Activated CD8-positive, alpha-beta memory T cell treated with anti-CD3 and anti-CD28 coated beads, Interleukin-2, amount 10 ng/mL, durations not matched to agents 7 days and 5 days (primary cell): ENCODE measurements around the gene F13B. TPM values are rescaled to one million over a fixed set of nuclear protein-coding genes. Genes with fewer than 3 reads are reported as not detected.
"Not testable (repeated sequence)": the region's sequence is repeated elsewhere in the genome, so short reads cannot be mapped to it uniquely, and the experiment has no call there.

Experiments used
- ATAC-seq: fragments of 150-1000 bp; cut with Tn5 transposase; one replicate; pipeline ENCODE4 v1.10.0; 2021; ENCODE audit warnings: moderate library complexity
- CTCF ChIA-PET: fragments of 350-600 bp; sonication (Branson Sonifier 250); formaldehyde crosslinking; loops from one replicate; lab custom pipeline; 2021; ENCODE audit warnings: antibody characterized with exemption; lab: Charles Lee
- DNase-seq: peaks from one replicate; pipeline ENCODE4 v3.0.0-alpha.2; 2020
- H3K27ac Mint-ChIP-seq: one replicate; pipeline ENCODE4 v1.8.0; 2021; ENCODE audit warnings: mild to moderate bottlenecking, mixed read lengths
- H3K27me3 Mint-ChIP-seq: one replicate; pipeline ENCODE4 v1.8.0; 2021; ENCODE audit warnings: mixed read lengths
- H3K36me3 Mint-ChIP-seq: one replicate; pipeline ENCODE4 v1.8.0; 2021; ENCODE audit warnings: mild to moderate bottlenecking, mixed read lengths
- H3K4me1 Mint-ChIP-seq: one replicate; pipeline ENCODE4 v1.8.0; 2021; ENCODE audit warnings: mixed read lengths
- H3K4me3 Mint-ChIP-seq: one replicate; pipeline ENCODE4 v1.8.0; 2021; ENCODE audit warnings: mild to moderate bottlenecking, moderate library complexity, mixed read lengths
- H3K9me3 Mint-ChIP-seq: one replicate; pipeline ENCODE4 v1.8.0; 2022; ENCODE audit warnings: low read depth, mixed read lengths
- total RNA-seq, 2 experiments: library from RNA; stranded (reverse); gene quantifications; one replicate each; pipeline ENCODE4 v1.2.3, GENCODE V29; 2021

The F13B gene
- total RNA-seq, 2 experiments from 2014 or later, result not detected

DNA sequence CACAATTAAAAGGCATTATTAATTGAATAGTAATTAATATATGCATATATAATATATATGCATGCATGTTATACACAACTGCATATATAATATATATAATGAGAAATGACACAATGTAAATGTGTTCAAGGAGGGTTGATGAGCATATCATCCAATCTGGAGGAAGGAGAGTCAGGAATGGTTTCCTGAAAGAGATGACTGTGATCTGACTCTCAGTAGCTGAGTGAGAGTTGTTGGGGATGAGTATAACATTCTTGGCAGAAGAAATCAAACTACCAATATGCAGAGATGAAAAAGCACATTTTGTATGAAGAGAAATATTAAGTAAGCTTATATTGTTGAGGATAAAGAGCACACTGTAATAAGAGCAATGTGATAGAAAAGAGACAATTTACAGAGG lies 37.3 kb downstream of the F13B start:
- Mint-ChIP-seq H3K36me3 (no peaks in the 10 kb centered on the region), H3K9me3 (no peaks in the 10 kb centered on the region), H3K27me3 (no peaks in the 10 kb centered on the region), H3K27ac (no peak overlapping the region), H3K4me1 (no peaks in the 10 kb centered on the region), H3K4me3 (no peak overlapping the region)
- DNase-seq, result no peak
- no peak for ATAC-seq
- CTCF ChIA-PET, result no interaction called here

DNA sequence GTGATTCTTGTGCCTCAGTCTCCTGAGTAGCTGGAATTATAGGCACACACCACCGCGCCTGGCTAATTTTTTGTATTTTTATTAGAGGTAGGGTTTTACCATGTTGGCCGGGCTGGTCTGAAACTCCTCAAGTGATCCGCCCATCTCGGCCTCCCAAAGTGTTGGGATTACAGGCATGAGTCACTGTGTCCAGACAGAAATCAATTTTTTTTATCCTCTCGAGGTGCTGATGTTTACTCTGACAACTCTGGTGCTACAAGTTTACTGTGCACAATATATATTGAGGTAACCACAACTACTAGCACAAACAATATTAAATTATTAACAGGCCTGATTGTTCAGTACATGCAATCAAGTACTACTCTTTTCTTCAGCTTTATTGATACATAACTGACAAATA lies 39.7 kb downstream of the F13B start:
- CTCF ChIA-PET, result no interaction called here
- DNase-seq (no peak), ATAC-seq (no peak)
- Mint-ChIP-seq H3K36me3 (no peaks in the 10 kb centered on the region), H3K9me3 (no peaks in the 10 kb centered on the region), H3K27me3 (no peaks in the 10 kb centered on the region), H3K4me1 (no peaks in the 10 kb centered on the region), H3K27ac (no peak overlapping the region), H3K4me3 (no peak overlapping the region)

DNA sequence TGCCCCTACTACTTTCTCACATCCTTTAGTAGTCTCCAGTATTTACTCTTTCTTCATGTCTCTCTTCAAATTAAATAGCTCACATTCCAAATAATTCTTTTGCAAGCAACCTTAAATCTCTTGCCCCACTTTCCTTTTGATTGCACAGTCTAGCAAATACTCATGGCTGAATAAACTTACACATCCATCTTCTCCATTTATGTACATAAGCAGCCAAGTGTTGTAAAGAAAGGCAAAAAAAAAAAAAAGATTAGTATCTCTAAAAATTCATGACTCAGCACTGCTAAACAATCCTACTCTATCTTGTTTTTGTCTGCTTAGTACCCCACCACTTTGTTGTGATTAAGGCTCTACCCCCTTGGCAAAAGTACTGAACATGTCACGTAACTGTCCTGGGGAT lies 42.6 kb downstream of the F13B start:
- CTCF ChIA-PET, result no interaction called here
- no peak for DNase-seq

DNA sequence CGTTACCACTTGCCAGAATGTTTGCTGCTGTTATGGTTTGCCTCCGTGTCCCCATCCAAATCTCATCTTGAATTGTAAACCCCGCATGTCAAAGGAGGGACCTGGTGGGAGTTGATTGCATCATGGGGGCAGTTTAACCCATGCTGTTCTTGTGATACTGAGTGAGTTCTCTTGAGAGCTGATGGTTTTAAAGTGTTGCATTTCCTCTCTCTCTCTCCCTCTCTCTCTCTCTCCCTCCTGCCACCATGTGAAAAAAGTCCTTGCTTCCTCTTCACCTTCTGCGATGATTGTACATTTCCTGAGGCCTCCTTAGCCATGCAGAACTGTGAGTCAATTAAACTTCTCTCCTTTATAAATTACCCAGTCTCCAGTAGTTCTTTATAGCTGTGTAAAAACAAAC lies 45.3 kb downstream of the F13B start:
- Mint-ChIP-seq H3K4me3 (no peak overlapping the region), H3K36me3 (no peaks in the 10 kb centered on the region), H3K27ac (no peak overlapping the region), H3K9me3 (no peaks in the 10 kb centered on the region), H3K4me1 (no peaks in the 10 kb centered on the region), H3K27me3 (no peaks in the 10 kb centered on the region)
- ATAC-seq (no peak), DNase-seq (no peak)
- CTCF ChIA-PET, result no interaction called here

More for the DNA sequence above, 42.6 kb downstream of the F13B start:
- no peaks in the 10 kb centered on the region for H3K27me3 Mint-ChIP-seq
- H3K9me3 Mint-ChIP-seq, result no peaks in the 10 kb centered on the region
- H3K27ac Mint-ChIP-seq, result no peak overlapping the region
- ATAC-seq, result no peak
- H3K4me1 Mint-ChIP-seq, result no peaks in the 10 kb centered on the region
- no peak overlapping the region for H3K4me3 Mint-ChIP-seq
- H3K36me3 Mint-ChIP-seq, result no peaks in the 10 kb centered on the region

DNA sequence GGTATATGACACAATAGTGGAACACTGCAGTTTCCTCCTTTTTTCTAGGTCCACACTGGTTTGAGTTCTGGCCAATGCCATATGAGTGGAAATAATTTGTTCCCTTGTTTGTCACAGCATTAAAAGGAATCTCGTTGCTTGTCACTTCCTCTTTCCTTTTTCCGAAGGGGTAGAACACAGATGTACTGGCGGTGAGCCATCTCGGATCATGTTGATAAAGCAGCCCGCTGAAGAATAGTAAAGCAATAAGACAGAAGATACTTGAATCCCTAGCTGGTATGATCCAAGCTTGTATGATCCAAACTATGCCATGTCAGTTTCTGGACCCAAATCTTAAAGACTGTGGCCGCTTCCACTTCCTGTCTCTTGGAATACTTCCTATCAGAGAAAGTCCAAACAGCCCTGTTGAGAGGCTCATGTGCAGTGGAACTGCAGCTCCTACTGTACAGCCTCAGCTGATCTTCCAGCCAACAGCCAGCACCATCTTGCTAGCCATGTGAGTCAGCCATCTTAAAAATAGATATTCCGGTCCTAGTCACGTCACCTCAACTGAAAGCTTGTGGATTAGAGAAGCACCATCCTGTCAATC lies 49.4 kb downstream of the F13B start:
- Mint-ChIP-seq H3K27me3 (no peaks in the 10 kb centered on the region), H3K4me1 (no peaks in the 10 kb centered on the region), H3K27ac (no peak overlapping the region), H3K36me3 (no peaks in the 10 kb centered on the region), H3K4me3 (no peak overlapping the region), H3K9me3 (no peaks in the 10 kb centered on the region)
- DNase-seq (no peak), ATAC-seq (no peak)
- CTCF ChIA-PET, result no interaction called here

DNA sequence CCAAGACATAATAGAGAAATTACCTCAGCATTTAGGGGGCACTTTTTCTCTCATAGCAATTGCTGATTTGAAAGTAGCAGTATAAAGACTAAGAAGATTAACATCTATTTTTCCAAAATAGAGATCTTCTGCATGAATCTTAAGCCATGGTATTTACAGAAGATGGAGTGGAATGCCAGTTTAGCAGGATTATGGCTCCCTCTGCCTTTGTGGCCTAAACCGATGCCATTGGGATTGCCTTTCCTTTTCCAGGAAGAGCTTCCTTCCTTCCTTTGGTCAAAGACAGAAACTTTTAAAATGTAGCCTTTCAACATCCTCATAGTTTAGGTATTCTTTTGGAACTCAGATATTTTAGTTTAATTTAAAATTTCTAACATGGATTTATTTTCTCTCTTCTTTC lies 50.3 kb downstream of the F13B start:
- peaks cover under 1% of the 10 kb centered on the region for H3K9me3 Mint-ChIP-seq
- H3K27me3 Mint-ChIP-seq, result no peaks in the 10 kb centered on the region
- ATAC-seq, result no peak
- H3K36me3 Mint-ChIP-seq, result no peaks in the 10 kb centered on the region
- DNase-seq, result no peak
- H3K27ac Mint-ChIP-seq, result no peak overlapping the region
- H3K4me1 Mint-ChIP-seq, result no peaks in the 10 kb centered on the region
- CTCF ChIA-PET, result no interaction called here
- no peak overlapping the region for H3K4me3 Mint-ChIP-seq

DNA sequence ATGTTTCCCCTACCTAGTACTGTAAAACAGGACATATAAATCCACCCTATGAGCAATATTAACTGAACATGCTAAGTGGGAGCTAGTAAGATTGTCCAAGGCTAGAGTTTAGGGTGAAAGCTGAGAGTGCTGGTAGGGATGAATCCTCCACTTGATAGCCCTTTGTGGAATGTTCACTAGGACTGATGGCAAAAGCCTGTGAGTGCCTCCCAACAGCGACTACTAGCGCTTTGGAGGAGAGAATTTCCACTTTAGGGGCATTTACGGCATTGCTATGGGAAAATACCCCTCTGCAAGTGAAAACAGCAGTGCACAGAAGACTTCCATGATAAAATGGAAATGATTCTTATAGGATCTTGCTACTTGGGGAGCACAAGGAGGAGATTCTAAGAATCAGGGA lies 53.8 kb downstream of the F13B start:
- CTCF ChIA-PET, result no interaction called here
- no peak for DNase-seq
- peaks cover 2% of the 10 kb centered on the region for H3K9me3 Mint-ChIP-seq
- no peak overlapping the region for H3K4me3 Mint-ChIP-seq
- H3K36me3 Mint-ChIP-seq, result no peaks in the 10 kb centered on the region
- ATAC-seq, result no peak
- no peak overlapping the region for H3K27ac Mint-ChIP-seq
- H3K27me3 Mint-ChIP-seq, result no peaks in the 10 kb centered on the region
- no peaks in the 10 kb centered on the region for H3K4me1 Mint-ChIP-seq

DNA sequence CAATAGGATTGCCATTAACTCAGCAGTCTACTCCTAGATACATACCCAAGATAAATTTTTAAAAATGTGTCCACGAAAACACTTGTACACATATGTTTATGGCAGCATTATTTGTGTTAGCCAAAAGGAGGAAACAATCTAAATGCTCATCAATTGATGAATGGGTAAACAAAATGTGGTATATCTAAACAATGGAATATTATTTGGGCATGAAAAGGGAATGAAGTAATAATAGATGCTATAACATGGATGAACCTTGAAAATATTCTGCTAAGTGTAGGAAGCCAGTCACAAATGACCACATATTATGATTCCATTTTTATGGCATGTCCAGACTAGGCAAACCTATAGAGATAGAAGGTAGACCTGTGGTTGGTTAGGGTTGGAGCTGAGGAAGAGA lies 55.4 kb downstream of the F13B start:
- Mint-ChIP-seq H3K4me3 (no peak overlapping the region), H3K4me1 (no peaks in the 10 kb centered on the region), H3K9me3 (peaks cover 2% of the 10 kb centered on the region), H3K27ac (no peak overlapping the region), H3K36me3 (no peaks in the 10 kb centered on the region), H3K27me3 (no peaks in the 10 kb centered on the region)
- DNase-seq (no peak), ATAC-seq (no peak)
- CTCF ChIA-PET, result no interaction called here

DNA sequence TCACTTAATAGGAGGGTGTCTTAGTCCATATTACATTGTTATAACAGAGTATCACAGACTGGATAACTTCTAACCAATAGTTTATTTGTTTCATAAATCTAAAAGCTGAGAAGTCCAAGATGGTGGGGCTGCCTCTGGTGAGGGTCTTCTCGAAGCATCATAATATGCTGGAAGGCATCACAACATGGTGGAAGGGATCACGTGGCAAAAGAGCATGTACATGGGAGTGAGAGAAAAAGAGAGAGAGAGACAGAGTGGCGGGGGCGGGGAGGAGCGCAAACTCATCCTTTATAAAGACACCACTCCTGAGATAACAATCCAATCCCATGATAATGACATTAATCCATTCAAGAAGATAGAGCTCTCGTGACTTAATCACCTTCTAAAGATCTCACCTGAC lies 58.2 kb downstream of the F13B start:
- DNase-seq, result no peak
- H3K9me3 Mint-ChIP-seq, result peaks cover 2% of the 10 kb centered on the region
- no peaks in the 10 kb centered on the region for H3K27me3 Mint-ChIP-seq
- H3K27ac Mint-ChIP-seq, result no peak overlapping the region
- H3K36me3 Mint-ChIP-seq, result no peaks in the 10 kb centered on the region
- no peak overlapping the region for H3K4me3 Mint-ChIP-seq
- no peaks in the 10 kb centered on the region for H3K4me1 Mint-ChIP-seq
- CTCF ChIA-PET, result no interaction called here
- ATAC-seq, result no peak

DNA sequence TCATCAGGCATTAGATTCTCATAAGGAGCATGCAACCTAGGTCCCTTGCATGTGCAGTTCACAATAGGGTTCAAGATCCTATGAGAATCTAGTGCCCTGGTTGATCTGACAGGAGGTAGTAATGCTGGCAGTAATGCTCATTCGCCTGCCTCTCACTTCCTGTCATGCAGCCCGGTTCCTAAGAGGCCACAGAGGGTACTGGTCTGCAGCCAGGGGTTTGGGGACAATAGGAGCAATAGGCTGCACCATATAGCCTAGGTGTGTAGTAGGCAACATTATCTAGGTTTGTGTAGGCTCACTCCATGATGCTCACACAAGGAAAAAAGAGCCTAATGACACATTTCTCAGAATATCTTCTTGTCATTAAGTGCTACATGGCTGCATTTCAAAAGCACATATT lies 63.9 kb downstream of the F13B start:
- CTCF ChIA-PET, result no interaction called here
- H3K4me3 Mint-ChIP-seq, result no peak overlapping the region
- H3K9me3 Mint-ChIP-seq, result no peaks in the 10 kb centered on the region
- no peaks in the 10 kb centered on the region for H3K36me3 Mint-ChIP-seq
- no peaks in the 10 kb centered on the region for H3K4me1 Mint-ChIP-seq
- no peaks in the 10 kb centered on the region for H3K27me3 Mint-ChIP-seq
- no peak for ATAC-seq
- no peak overlapping the region for H3K27ac Mint-ChIP-seq
- DNase-seq, result no peak

DNA sequence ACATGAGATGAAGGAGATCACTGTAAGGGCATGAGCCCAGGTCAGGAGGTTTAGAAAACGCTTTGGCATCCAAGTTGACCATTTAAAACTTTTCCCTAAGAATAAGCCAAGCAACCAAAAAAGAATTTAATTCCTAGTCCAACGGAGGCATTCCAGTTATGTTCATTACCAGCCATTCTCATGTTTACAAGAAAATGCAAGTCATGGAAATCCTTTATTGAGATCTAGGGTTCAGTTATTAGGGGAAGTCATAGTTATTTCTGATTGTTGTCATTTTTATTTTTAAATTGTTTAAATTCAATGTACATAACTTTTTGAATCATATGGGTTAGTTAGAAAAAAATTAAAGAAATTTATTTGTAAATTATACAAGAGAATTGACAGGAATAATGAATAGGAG lies 65.2 kb downstream of the F13B start:
- no peaks in the 10 kb centered on the region for H3K4me1 Mint-ChIP-seq
- ATAC-seq, result no peak
- no peaks in the 10 kb centered on the region for H3K9me3 Mint-ChIP-seq
- CTCF ChIA-PET, result no interaction called here
- no peak for DNase-seq
- H3K27me3 Mint-ChIP-seq, result no peaks in the 10 kb centered on the region
- H3K36me3 Mint-ChIP-seq, result no peaks in the 10 kb centered on the region
- H3K27ac Mint-ChIP-seq, result no peak overlapping the region
- no peak overlapping the region for H3K4me3 Mint-ChIP-seq

DNA sequence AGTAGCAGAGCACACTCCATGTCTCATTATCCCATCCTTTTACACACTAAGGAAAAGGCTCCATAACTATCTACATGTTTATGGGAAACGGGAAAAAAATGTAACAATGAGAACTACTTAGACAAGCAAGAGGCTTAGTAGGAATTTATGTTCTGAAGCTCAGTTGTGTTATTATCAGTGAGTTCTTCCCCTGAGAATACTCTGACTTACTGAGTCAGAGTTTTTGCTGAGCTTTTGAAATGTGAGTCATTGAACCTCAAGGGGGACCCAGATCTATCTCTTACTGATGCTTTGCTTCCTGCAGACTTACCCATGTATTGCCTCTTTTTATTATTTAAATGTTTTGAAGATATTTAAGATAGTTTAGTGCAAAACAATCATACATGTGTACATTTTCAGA lies 69.6 kb downstream of the F13B start:
- H3K4me1 Mint-ChIP-seq, result no peaks in the 10 kb centered on the region
- no peak overlapping the region for H3K27ac Mint-ChIP-seq
- ATAC-seq (no peak), DNase-seq (no peak)
- no peaks in the 10 kb centered on the region for H3K36me3 Mint-ChIP-seq
- no peaks in the 10 kb centered on the region for H3K9me3 Mint-ChIP-seq
- H3K27me3 Mint-ChIP-seq, result no peaks in the 10 kb centered on the region
- CTCF ChIA-PET, result no interaction called here
- H3K4me3 Mint-ChIP-seq, result no peak overlapping the region

DNA sequence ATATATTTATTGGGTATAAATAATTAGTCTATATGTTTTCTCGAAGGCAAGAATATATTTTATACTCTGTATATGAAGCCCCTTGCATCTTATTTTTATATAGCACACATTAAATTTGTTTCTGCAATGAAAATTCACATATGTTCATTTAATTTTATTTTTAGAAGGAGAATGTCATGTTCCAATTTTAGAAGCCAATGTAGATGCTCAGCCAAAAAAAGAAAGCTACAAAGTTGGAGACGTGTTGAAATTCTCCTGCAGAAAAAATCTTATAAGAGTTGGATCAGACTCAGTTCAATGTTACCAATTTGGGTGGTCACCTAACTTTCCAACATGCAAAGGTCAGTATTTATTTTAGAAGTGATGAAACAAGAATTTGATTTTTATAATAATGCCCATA lies 73.1 kb downstream of the F13B start:
- ATAC-seq (no peak), DNase-seq (no peak)
- no peaks in the 10 kb centered on the region for H3K27me3 Mint-ChIP-seq
- no peak overlapping the region for H3K4me3 Mint-ChIP-seq
- no peak overlapping the region for H3K27ac Mint-ChIP-seq
- H3K36me3 Mint-ChIP-seq, result no peaks in the 10 kb centered on the region
- H3K4me1 Mint-ChIP-seq, result no peaks in the 10 kb centered on the region
- no peaks in the 10 kb centered on the region for H3K9me3 Mint-ChIP-seq
- CTCF ChIA-PET, result no interaction called here

DNA sequence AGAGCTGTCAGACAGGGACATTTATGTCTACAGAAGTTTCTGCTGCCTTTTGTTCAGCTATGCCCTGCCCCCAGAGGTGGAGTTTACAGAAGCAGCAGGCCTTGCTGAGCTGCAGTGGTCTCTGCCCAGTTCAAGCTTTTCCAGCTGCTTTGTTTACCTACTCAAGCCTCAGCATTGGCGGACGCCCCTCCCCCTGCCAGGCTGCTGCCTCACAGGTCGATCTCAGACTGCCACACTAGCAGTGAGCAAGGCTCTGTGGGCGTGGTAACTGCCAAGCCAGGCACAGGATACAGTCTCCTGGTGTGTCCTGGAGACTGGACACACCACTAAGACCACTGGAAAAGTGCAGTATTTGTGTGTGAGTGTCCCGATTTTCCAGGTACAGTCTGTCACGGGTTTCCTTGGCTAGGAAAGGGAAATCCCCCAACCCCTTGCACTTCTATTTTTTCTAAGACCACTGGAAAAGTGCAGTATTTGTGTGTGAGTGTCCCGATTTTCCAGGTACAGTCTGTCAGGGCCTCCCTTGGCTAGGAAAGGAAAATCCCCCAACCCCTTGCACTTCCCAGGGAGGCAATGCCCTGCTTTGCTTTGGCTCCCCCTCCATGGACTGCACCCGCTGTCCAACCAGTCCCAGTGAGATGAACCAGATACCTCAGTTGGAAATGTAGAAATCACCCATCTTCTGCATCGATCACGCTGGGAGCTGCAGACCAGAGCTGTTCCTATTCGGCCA lies 75.0 kb downstream of the F13B start:
- H3K9me3 Mint-ChIP-seq, DNase-seq, ATAC-seq, H3K4me1 Mint-ChIP-seq, H3K27me3 Mint-ChIP-seq, H3K4me3 Mint-ChIP-seq, CTCF ChIA-PET, H3K36me3 Mint-ChIP-seq, H3K27ac Mint-ChIP-seq: not testable (repeated sequence)
